GM12874 (cell line): ENCODE data around the gene ADH4.

Experiments
- TF ChIP-seq, protein P1 (sequence below): IDR thresholded peaks from 2 replicates; pipeline ENCODE4 v1.5.1; 2011; ENCODE audit warnings: low read depth, mild to moderate bottlenecking, control low read depth, low read length, moderate library complexity; ENCODE audit not compliant: insufficient read depth

ADH4 gene

DNA sequence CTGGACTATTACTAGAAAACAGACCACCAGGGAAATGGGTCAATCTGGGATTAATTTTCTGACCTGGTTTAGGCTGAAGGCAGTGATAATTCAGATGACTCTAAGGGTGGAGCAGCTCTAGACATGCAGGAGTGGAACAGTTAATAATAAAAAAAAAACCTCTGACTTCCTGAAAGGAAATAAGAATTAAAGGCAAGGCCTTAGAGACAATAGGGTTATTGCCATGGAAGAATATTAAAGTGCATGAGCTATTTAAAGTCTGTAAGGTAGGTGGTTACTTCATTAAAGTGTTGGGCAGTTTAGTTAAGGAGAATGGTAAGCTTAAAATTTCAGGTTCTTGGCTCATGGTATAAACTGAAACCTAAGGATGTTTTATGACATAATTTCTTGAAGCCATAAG is 40.9 kb downstream of the ADH4 start:
- TF ChIP-seq, protein P1, sequence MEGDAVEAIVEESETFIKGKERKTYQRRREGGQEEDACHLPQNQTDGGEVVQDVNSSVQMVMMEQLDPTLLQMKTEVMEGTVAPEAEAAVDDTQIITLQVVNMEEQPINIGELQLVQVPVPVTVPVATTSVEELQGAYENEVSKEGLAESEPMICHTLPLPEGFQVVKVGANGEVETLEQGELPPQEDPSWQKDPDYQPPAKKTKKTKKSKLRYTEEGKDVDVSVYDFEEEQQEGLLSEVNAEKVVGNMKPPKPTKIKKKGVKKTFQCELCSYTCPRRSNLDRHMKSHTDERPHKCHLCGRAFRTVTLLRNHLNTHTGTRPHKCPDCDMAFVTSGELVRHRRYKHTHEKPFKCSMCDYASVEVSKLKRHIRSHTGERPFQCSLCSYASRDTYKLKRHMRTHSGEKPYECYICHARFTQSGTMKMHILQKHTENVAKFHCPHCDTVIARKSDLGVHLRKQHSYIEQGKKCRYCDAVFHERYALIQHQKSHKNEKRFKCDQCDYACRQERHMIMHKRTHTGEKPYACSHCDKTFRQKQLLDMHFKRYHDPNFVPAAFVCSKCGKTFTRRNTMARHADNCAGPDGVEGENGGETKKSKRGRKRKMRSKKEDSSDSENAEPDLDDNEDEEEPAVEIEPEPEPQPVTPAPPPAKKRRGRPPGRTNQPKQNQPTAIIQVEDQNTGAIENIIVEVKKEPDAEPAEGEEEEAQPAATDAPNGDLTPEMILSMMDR = no peak

DNA sequence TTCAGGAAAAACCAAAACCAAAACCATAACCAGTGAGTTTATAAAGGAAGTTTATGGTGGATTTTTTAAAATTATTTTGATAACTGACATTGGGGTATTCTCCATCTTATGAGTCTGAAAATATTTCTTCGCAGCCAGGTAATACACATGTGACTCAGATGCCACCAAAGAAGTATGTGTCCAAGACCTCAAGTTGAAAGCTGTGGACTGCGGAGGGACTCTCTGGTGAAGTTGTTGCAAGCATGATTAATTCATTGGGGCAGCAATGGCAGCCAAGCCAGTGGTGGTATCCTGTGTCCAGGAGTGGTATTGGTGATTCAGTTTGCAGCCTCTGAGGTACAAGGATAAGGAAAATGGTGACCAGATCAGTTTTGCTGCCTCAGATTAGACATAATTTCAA is 41.5 kb downstream of the ADH4 start:
- TF ChIP-seq, protein P1 = no peak

DNA sequence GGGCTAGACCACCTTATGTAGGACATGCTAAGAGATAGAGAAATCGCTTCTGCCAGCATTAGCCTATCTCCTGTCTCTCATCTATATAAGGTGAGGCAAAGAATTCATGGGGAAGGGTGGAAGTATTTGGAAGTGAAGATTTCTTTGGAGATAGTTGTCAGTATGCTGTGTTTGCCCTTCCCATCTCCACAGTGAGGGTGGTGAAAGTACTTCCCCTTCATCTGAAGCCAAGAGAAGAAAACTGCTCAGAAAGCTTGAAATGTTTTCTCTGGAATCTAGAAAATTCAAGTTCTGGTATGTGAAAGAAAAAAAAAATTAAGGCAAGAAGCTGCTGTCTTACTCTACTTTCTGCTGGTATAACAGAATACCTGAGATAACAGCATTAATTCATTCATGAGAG is 43.2 kb downstream of the ADH4 start:
- TF ChIP-seq, protein P1 = no peak

DNA sequence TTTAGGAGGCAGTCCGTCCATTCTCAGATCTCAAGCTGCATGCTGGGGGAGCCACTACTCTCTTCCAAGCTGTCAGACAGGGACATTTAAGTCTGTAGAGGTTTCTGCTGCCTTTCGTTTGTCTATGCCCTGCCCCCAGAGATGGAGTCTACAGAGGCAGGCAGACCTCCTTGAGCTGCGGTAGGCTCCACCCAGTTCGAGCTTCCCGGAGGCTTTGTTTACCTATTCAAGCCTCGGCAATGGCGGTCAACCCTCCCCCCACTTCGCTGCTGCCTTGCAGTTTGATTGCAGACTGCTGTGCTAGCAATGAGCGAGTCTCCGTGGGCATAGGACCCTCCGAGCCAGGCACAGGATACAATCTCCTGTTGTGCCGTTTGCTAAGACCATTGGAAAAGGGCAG is 44.8 kb downstream of the ADH4 start:
- TF ChIP-seq, protein P1 = no peak

DNA sequence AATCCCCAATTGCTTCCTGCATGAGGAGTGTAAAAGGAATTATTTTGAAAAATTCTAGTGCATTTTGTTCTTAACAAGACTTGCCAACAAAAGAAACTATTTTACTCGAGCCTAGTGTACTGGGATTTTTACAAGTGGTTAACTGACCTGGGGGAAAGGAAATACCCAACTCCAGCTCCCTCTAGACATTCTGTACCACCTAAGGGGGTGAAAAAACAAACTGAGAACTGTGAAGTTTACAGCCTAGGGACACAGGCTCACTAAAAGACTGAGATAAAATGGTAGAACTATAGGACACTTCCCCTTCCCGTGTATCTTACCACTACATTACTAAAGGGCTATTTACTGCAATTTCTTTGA is 52.9 kb downstream of the ADH4 start:
- TF ChIP-seq, protein P1 = no peak

DNA sequence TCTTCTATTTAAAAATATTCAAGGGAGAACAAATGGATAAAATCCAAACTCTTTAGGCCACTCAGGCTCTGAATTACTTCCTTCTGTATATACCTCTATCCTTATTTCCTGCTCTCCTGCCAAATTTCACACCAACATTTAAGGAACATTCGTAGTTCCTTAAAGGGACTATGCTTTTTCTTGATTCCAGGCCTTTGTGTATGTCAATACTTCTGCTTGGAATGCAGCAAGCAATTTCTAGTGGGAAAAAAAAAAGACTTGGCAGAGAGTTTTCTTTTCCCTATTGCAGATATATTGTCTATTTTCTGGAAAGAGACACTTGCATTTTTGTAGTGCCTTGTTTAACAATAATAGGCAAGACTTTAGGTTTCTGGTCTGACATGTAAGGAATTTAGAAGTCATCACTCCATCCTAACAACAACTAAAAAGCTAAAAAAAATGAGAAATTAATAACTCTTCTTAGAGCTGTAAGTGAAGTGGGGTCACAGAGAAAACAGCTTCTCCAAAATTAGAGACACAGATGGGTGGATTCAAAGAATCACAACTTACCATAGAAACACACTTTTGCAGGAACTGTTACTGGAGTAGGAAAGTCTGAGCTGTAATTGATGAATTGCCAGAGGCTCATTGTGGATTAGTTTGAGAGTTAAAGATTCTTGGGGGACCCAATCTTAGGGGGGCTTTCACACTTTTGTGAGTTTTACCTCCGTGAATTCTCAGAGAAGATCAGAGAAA is 53.4 kb downstream of the ADH4 start:
- TF ChIP-seq, protein P1 = no peak

DNA sequence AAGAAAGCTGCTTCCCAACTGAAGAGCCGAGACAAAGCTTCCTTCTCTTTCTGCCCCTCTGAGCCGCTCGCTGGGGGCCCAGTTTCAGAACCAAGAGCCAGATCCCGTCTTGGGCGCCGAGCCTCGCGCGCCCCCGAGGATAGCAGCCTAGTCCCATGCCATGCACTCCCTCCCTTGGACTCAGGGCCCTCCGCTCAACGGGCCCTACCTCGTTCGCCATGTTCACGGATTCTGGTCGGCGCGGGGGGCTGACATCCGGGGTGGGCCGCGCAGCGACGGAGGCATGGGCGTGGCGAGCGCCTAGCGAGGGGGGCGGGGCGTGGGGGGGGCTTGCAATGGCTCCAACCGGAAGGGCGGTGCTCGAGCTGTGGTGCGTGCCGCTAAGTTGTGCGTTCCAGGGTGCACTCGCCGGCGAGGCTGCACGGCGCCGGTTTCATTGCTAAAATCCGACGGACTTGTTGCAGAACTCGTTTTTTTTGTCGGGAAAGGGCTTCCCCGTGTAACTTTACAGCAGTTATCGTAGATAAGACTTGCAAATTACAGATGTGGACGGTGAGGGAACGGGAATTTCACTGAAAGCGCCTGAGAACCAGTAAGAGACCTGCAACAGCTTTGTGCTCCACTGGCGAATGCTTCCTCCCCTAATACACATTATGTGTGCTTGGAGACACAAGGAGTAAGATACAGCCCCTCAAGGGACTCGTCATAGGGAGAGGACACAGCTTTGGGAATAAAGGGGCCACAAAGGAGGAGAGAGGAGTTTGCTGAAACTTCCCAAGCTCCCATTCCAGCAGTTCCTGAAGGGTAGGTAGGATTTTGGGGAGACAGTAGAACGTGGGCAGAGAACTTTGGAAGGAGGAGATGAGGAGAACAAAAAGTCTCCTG is 55.4 kb downstream of the ADH4 start, which contains the start of gene ADH5:
Gene ADH5, minus strand, starts transcription at position 308 of the 885 bp plus-strand sequence. Its CDS starts 88 bp downstream, at position 220.
- TF ChIP-seq, protein P1 = no peak
